ENCODE results near the gene GRIPAP1.
"Not testable (repeated sequence)": the region's sequence is repeated elsewhere in the genome, so short reads cannot be mapped to it uniquely, and the experiment has no call there.

- not testable (repeated sequence) for TF ChIP-seq POLR2A (IDR thresholded peaks at IDR 0.05; ENCODE audit: low read depth, low read length); JUN (IDR thresholded peaks at IDR 0.05; ENCODE audit: borderline replicate concordance, insufficient read depth, insufficient read length, low read depth); CTCF (IDR thresholded peaks at IDR 0.05; ENCODE audit: extremely low read depth in 1 of 2, insufficient read depth in 1 of 2, low read depth in 1 of 2, low read length in 2 of 2)
Measured at GRCh38 chrX:48980341-48980740, 21.7 kb downstream of the GRIPAP1 start.

All from endothelial cell of umbilical vein (primary cell).